ENCODE data around the gene MTHFD1L.

The MTHFD1L gene

GRCh38 chr6:150994026-150994425, 128.5 kb downstream of the MTHFD1L start:
- TF ChIP-seq CTCF (IDR thresholded peaks at IDR 0.05; ENCODE audit: borderline replicate concordance, control extremely low read depth, extremely low read depth, insufficient read depth, missing control alignments), result no peak
- no peak for DNase-seq (ENCODE audit: low spot score)
- in situ Hi-C loops (cut with MboI; ENCODE audit: low sequenced_read_pairs, unreplicated experiment), result no loop called here

GRCh38 chr6:150996968-150997367, 131.5 kb downstream of the MTHFD1L start:
- TF ChIP-seq CTCF (IDR thresholded peaks at IDR 0.05; ENCODE audit: borderline replicate concordance, control extremely low read depth, extremely low read depth, insufficient read depth, missing control alignments), result no peak
- in situ Hi-C loops (cut with MboI; ENCODE audit: low sequenced_read_pairs, unreplicated experiment), result no loop called here
- no peak for DNase-seq (ENCODE audit: low spot score)

- in situ Hi-C loops (cut with MboI; ENCODE audit: low sequenced_read_pairs, unreplicated experiment), result no loop called here
Observed at GRCh38 chr6:150999107-150999506, 133.6 kb downstream of the MTHFD1L start.

GRCh38 chr6:150999576-150999975, 134.1 kb downstream of the MTHFD1L start:
- in situ Hi-C loops (cut with MboI; ENCODE audit: low sequenced_read_pairs, unreplicated experiment), result no loop called here

More at GRCh38 chr6:150999107-150999506, 133.6 kb downstream of the MTHFD1L start:
- TF ChIP-seq CTCF (IDR thresholded peaks at IDR 0.05; ENCODE audit: borderline replicate concordance, control extremely low read depth, extremely low read depth, insufficient read depth, missing control alignments), result no peak
- no peak for DNase-seq (ENCODE audit: low spot score)

GRCh38 chr6:151001387-151002056, 136.0 kb downstream of the MTHFD1L start:
- peak; percentile 48 for DNase-seq (ENCODE audit: low spot score)
- in situ Hi-C loops (cut with MboI; ENCODE audit: low sequenced_read_pairs, unreplicated experiment), result no loop called here
- TF ChIP-seq CTCF (IDR thresholded peaks at IDR 0.05; ENCODE audit: borderline replicate concordance, control extremely low read depth, extremely low read depth, insufficient read depth, missing control alignments), result no peak

More at GRCh38 chr6:150999576-150999975, 134.1 kb downstream of the MTHFD1L start:
- DNase-seq (ENCODE audit: low spot score), result no peak
- TF ChIP-seq CTCF (IDR thresholded peaks at IDR 0.05; ENCODE audit: borderline replicate concordance, control extremely low read depth, extremely low read depth, insufficient read depth, missing control alignments), result no peak

GRCh38 chr6:151002057-151002450, 136.6 kb downstream of the MTHFD1L start:
- DNase-seq (ENCODE audit: low spot score), result no peak
- in situ Hi-C loops (cut with MboI; ENCODE audit: low sequenced_read_pairs, unreplicated experiment), result no loop called here
- no peak for TF ChIP-seq CTCF (IDR thresholded peaks at IDR 0.05; ENCODE audit: borderline replicate concordance, control extremely low read depth, extremely low read depth, insufficient read depth, missing control alignments)

Measured in GM13976 (cell line).